Ovary (tissue), 9 donors: Measurements from ENCODE around the gene GNG4. TPM values are rescaled to one million over a fixed set of nuclear protein-coding genes. Genes with fewer than 3 reads are reported as not detected.

Experiments
- DNase-seq, 5 donors: peaks; one replicate each; pipeline ENCODE4 v3.0.0-alpha.2; 2019 to 2020
- H3K27ac ChIP-seq, 2 donors: fragments of 200-600 bp; one replicate each; pipeline versions ENCODE4 v1.5.1 to v1.8.0; 2019 to 2022
- H3K27me3 ChIP-seq: fragments of 200-600 bp; one replicate; pipeline ENCODE4 v1.8.0; 2022
- H3K36me3 ChIP-seq: fragments of 200-600 bp; sonication (generic); one replicate; pipeline ENCODE4 v1.5.1; 2019
- H3K4me1 ChIP-seq: one replicate; pipeline ENCODE4 v1.8.1; 2013; ENCODE audit warnings: mild to moderate bottlenecking, moderate library complexity; ENCODE audit not compliant: insufficient read depth
- H3K4me3 ChIP-seq: fragments of 200-600 bp; sonication (generic); one replicate; pipeline ENCODE4 v1.5.1; 2017
- H3K9me3 ChIP-seq, 2 donors: fragments of 200-600 bp in 1 of 2; sonication (generic) in 1 of 2; one replicate each; pipeline versions ENCODE4 v1.5.1 to v1.8.1; 2013 to 2019; ENCODE audit warnings: mild to moderate bottlenecking in 1 of 2, moderate library complexity in 1 of 2
- CTCF ChIP-seq, 3 donors: fragments of 450-650 bp in 2 of 3; fragments of 200-600 bp in 1 of 3; IDR thresholded peaks; one replicate each; pipeline versions ENCODE4 v1.5.1 to v1.8.0; 2016 to 2022; ENCODE audit warnings: antibody characterized with exemption in 3 of 3, mild to moderate bottlenecking in 1 of 3
- EP300 ChIP-seq: sonication (generic); formaldehyde crosslinking; IDR thresholded peaks from one replicate; pipeline ENCODE4 v1.6.1; 2017; ENCODE audit warnings: antibody characterized with exemption
- POLR2A ChIP-seq: fragments of 450-650 bp; IDR thresholded peaks from one replicate; pipeline ENCODE4 v1.6.1; 2017; ENCODE audit warnings: antibody characterized with exemption, mild to moderate bottlenecking, moderate library complexity
- WGBS, 3 donors: extraction: QIAGEN DNeasy Blood & Tissue Kit in 1 of 3; methylation state at CpG; one replicate each; pipeline versions ENCODE4 v1.1.5 to v1.1.7; 2013 to 2017; 5-methylcytosine and 5-hydroxymethylcytosine counted together
- intact Hi-C, 4 donors: fragments of 100-400 bp; cut with DNase I; formaldehyde crosslinking; loops; one replicate each; pipeline versions ENCODE4 v1.11.0 to v1.15.1; 2022 to 2023
- polyA plus RNA-seq, 2 donors: library from polyadenylated mRNA; stranded (reverse); fragments of 200-250 nt in 1 of 2; fragments of 350-450 nt in 1 of 2; fragmentation: Illumina TruSeq in 1 of 2; extraction: RNeasy Lipid Tissue Mini Kit (QIAGEN cat#74804) in 1 of 2; gene quantifications; one replicate each; pipeline ENCODE4 v1.2.3, GENCODE V29; 2013 to 2014
- total RNA-seq, 7 donors: library from RNA; depleted of rRNA in 2 of 7; stranded (reverse); fragments of >200 nt in 2 of 7; fragmentation: NEBNext Ultra II Directional in 3 of 7; extraction: Animal tissue kit (Norgen Biotek cat#: 25700) in 3 of 7; gene quantifications; one replicate each; pipeline versions ENCODE4 v1.1.0 to v1.2.4, GENCODE V29; 2016 to 2023
- donor health status: DM: no; HTN: no; CAD: no; lungs with moderate emphysema.
- donor health status: DM: no; HTN: no; CAD: no.
- donor health status: Bipolar disorder and iron deficiency.
- donor health status: DM: yes; HTN: yes; CAD: no.
- donor health status: DM: no; HTN: no; CAD: no.
- donor health status: DM: yes; HTN: yes; CAD: no.

The GNG4 gene
- total and polyA plus RNA-seq, 9 donors = 14.2 to 62.4 (median 32.1) TPM

DNA sequence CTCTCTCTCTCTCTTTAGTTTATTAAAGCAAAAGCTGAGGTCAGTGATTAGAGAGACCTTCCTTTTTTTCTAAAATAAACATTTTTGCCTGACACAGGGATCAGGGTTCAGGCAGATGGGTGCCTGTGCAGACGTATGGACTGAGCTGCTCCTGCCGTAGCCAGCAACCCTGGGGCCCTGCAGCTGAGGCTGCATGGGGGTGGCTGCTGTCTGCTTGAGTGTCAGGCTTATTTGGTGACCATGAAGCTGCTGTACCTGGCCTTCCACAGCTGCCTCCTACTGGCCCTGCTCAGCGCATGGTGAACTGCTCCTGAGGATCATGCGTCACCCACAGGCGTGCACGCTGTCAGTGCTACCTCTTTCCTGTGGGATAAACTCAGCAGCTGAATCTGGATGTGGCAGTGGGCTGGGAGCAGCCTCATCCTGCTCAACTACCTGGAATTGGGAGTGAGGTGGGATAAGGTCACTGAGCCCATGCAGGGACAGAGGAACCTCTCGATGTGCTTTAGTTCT lies 35.1 kb downstream of the GNG4 start:
- Histone ChIP-seq H3K4me1 (no peaks in the 10 kb centered on the region), H3K27me3 (no peaks in the 10 kb centered on the region), H3K36me3 (no peaks in the 10 kb centered on the region), H3K9me3 (no peaks in the 10 kb centered on the region), H3K27ac (no peak overlapping the region), H3K4me3 (no peak overlapping the region)
- no peak for DNase-seq
- TF ChIP-seq EP300 = no peak
- no peak for TF ChIP-seq CTCF (IDR thresholded peaks at IDR 0.05)
- TF ChIP-seq POLR2A = no peak
- 91 to 92% (median 91%) methylated on average over 7 of the region's 7 CpGs for WGBS, 3 donors
- intact Hi-C loops = no loop called here

DNA sequence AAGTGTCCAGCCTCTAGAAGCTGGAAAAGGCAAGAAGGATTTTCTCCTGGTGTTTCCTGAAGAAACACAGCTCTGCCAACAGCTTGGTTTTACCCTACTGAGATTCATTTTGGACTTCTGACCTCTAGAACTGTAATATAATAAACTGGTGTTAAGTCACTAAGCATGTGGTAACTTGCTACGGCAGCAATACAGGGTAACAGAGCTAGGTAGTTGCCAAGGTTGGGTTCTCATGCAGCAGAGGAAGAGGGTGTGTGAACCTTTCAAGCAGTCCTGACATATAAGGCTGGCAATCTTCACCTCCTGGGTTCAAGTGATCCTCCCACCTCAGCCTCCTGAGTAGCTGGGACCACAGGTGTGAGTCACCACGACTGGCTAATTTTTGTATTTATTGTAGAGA lies 36.0 kb downstream of the GNG4 start:
- no peak for DNase-seq
- Histone ChIP-seq H3K36me3 (no peaks in the 10 kb centered on the region), H3K4me3 (no peak overlapping the region), H3K4me1 (no peaks in the 10 kb centered on the region), H3K27me3 (no peaks in the 10 kb centered on the region), H3K9me3 (no peaks in the 10 kb centered on the region), H3K27ac (no peak overlapping the region)
- intact Hi-C loops = no loop called here
- 85 to 89% (median 87%) methylated on average over 2 of the region's 2 CpGs for WGBS, 3 donors
- TF ChIP-seq CTCF (IDR thresholded peaks at IDR 0.05) (no peak), EP300 (no peak), POLR2A (no peak)

DNA sequence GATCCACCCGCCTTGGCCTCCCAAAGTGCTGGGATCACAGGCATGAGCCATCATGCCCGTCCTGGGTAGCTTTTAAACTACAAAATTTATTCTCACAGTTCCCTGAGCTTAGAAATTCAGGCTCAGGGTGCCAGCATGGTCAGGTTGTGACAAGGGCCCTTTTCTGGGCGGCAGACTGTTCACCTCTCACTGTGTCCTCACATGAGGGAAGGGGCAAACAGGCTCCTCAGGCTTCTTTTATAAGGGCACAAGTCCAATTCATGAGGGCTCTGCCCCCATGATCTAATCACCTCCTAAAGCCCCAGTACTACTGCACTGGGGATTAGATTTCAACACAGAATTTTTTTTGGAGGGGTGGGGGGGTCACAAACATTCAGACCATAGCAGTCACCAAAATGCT lies 36.8 kb downstream of the GNG4 start:
- H3K36me3 ChIP-seq = no peaks in the 10 kb centered on the region
- TF ChIP-seq EP300 (no peak), POLR2A (no peak), CTCF (IDR thresholded peaks at IDR 0.05) (no peak)
- no peaks in the 10 kb centered on the region for H3K27me3 ChIP-seq
- H3K27ac ChIP-seq = no peak overlapping the region
- no peak overlapping the region for H3K4me3 ChIP-seq
- H3K4me1 ChIP-seq = no peaks in the 10 kb centered on the region
- intact Hi-C loops = no loop called here
- 92 to 97% (median 95%) methylated on average over 3 of the region's 3 CpGs for WGBS, 3 donors
- H3K9me3 ChIP-seq = no peaks in the 10 kb centered on the region
- no peak for DNase-seq

GRCh38 chr1:235610157-235610556 lies 39.4 kb downstream of the GNG4 start:
- Histone ChIP-seq H3K4me3 (no peak overlapping the region), H3K27me3 (no peaks in the 10 kb centered on the region), H3K9me3 (no peaks in the 10 kb centered on the region), H3K36me3 (no peaks in the 10 kb centered on the region), H3K4me1 (no peaks in the 10 kb centered on the region), H3K27ac (no peak overlapping the region)
- intact Hi-C loops = no loop called here
- WGBS, 3 donors = 86 to 90% (median 87%) methylated on average over 6 of the region's 6 CpGs
- DNase-seq = no peak
- TF ChIP-seq POLR2A (no peak), EP300 (no peak), CTCF (IDR thresholded peaks at IDR 0.05) (no peak)

- intact Hi-C loops = no loop called here
- DNase-seq = no peak
- H3K27ac ChIP-seq = no peak overlapping the region
- no peaks in the 10 kb centered on the region for H3K9me3 ChIP-seq
- H3K36me3 ChIP-seq = no peaks in the 10 kb centered on the region
- TF ChIP-seq CTCF (IDR thresholded peaks at IDR 0.05) (no peak), EP300 (no peak), POLR2A (no peak)
- 45 to 61% (median 54%) methylated on average over 3 of the region's 3 CpGs for WGBS, 3 donors
- no peak overlapping the region for H3K4me3 ChIP-seq
- H3K27me3 ChIP-seq = no peaks in the 10 kb centered on the region
- H3K4me1 ChIP-seq = no peaks in the 10 kb centered on the region
These were observed 41.3 kb downstream of the GNG4 start for GRCh38 chr1:235608278-235608677.
